Activated T-helper 1 cell treated with anti-CD3 and anti-CD28 coated beads, Interleukin-2, amount 50 U/mL, for 16 hours (primary cell): ENCODE measurements around the gene CHAMP1.

Source experiments
- DNase-seq, 2 donors: peaks; one replicate each; pipeline ENCODE4 v3.0.0-alpha.2; 2020; ENCODE audit warnings: low read depth in 1 of 2, low spot score in 1 of 2

Gene CHAMP1, protein sequence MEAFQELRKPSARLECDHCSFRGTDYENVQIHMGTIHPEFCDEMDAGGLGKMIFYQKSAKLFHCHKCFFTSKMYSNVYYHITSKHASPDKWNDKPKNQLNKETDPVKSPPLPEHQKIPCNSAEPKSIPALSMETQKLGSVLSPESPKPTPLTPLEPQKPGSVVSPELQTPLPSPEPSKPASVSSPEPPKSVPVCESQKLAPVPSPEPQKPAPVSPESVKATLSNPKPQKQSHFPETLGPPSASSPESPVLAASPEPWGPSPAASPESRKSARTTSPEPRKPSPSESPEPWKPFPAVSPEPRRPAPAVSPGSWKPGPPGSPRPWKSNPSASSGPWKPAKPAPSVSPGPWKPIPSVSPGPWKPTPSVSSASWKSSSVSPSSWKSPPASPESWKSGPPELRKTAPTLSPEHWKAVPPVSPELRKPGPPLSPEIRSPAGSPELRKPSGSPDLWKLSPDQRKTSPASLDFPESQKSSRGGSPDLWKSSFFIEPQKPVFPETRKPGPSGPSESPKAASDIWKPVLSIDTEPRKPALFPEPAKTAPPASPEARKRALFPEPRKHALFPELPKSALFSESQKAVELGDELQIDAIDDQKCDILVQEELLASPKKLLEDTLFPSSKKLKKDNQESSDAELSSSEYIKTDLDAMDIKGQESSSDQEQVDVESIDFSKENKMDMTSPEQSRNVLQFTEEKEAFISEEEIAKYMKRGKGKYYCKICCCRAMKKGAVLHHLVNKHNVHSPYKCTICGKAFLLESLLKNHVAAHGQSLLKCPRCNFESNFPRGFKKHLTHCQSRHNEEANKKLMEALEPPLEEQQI

DNA sequence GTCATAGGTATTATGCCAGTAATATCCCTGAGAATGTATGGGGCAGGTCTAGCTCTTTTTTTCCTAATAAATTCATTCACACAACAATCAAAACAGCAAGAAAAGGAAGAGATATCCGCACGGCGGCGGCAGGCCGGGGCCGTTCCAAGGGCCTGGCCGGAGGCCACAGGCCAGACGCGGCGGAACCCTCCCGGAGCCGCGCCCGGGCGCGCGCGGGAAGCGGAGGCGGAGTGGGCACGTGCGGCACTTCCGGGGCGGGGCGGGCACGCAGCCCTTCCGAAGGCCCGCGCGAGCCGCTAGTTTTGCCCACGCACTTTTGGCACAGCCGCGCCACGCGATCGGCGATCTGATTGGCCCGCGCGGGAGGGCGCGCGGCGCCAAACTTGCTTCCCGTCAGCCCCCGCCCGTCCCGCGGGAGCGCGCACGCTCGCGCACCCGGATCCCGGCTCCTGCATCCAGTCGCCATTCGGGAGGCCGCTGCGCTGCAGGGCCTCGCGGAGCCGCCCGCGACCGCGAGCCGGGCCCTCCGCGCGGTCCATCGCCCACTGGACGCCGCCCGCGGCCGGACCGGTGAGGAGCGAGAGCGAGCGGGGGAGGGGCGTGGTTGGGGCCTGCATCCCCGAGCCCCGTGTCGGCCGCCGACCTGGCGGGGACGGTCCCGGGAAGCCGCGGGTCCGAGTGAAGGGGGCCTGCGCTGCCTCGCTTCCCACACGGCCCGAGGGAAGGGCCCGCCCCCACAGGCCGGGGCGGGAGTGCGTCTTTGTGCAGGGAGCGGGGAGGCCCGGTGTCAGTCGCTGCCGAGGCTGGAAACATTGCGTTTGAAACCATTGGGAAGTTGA is at the start of gene CHAMP1:
Gene CHAMP1, plus strand, starts transcription at position 430 of the 839 bp plus-strand sequence. CDS start 9,340 bp downstream, outside the sequence.
- DNase-seq = peak; percentile 77 to 88

DNA sequence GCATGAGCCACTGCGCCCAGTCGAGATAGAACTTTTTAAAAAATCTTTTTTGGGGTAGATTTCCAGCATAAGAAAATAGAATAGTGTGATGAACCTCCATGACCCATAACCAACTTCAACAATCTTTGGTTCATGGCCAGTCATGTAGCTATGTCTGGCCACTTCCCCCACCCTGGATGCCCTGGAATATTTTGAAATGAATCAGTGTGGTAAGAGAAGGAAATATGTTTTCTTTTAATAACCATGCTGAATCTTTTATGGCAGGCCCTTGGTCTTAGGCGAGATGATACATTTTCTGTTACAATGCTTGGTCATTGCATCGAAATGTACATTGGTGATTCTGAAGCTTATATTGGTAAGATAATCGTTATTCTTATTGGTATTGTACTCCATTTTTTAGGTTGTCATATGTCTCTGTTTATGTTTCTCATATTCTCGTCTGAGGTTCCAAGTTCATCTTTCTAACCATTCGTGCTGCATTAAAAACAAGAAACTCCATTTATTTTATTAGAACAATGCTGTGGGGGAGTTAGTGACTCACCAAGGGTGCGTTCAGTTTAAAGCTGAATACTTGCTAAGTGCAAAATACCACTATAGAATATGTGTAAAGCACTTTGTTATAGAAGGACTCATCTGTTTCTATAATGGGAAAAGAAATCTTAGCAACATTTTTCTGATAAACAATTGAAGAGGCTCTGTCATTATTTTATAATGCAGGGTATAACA is 49.3 kb upstream of the CHAMP1 start:
- no peak for DNase-seq

DNA sequence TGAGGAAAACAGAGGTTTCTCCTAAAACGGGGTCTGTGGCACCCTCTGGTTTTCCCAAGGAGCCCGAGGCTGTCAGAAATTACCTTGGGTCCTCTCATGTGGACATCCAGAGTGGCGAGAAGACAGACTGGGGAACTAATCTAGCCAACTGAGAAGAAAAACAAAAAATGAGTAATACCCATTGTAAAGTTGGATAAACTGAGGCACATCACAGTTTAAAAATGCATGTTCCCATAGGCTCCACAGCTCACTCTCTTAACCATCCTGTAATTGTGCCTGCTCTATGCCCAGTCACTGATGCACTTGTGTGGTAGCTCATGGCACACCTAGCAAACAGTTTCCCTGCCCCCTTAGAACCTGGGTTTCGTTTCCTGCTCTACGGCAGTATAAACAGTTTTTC is 48.1 kb upstream of the CHAMP1 start:
- no peak for DNase-seq

DNA sequence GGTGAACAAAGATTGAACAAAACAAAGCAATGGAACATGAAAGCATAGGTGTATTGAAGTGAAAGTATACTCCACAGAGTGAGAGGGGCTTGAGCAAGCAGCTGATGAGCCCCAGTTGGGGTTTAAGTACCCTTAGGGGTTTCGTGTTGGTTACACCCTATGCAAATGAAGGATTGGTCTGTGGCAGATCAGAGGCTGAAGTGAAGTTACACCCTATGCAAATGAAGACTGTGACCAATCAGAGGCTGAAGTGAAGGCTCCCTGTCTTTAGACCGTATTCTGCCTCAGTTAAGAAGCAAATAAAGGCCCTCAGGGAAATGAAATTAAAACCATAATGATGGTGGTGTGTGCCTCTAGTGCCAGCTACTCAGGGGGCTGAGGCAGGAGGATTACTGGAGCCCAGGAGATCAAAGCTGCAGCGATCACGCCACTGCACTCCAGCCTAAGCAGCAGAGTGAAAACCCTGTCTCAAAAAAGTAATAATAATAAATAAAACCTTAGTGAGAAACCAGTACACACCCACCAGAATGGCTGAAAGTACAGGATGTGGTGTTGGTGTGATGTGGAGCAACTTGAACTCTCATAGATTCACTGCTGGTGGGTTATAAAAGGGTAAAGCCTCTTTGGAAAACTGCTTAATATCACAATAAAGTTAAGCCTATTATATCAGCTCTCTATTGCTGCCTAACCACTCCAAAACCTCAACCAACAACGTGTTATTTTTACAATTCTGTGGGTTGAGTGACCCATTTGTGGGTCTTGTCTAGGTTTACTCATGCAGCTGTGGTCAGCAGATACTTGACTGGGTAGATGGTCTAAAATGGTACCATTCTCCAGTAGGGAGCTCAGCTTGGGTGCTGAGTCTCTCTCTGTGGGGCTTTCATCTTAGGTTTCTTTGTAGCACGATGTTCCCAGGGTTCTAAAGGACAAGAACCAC is 45.7 kb upstream of the CHAMP1 start:
- DNase-seq = no peak

DNA sequence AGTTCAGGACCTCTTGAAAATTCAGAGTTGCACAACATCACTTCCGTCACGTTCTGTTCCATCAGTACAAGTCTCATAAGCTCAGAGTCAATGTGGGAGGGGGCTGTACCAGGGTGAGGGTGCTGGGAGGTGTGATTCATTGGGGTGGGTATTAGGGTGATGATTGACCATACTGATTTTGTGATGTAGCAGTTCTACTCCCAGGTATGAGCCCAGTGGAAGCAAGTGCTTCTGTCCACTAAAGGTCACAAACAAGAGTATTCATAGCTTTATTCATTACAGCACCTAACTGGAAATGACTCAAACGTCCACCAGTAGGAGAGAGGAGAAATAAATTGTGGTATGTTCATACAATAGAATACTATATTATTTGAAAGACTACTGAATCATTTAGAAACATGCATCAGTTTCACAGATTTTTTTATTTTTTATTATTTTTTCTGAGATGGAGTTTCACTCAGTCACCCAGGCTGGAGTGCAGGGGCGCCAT is 45.0 kb upstream of the CHAMP1 start:
- DNase-seq = no peak

DNA sequence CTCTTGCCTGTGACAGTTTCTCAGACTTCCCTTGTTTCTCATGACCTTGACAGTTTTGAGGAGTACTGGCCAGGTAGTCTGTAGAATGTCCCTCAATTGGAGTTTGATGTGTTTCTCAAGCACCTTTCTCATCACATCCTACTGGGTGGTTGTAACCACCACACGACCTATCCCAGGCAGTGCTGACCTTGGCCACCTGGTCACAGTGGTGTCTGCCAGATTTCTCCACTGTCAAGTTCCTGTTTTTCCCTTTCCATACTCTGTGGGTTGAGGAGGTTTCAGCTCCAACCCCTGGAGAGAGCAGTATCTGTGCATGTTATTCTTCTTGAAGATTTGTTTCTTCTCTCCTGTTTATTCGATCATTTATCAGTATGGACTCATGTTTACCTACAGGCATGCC is 41.3 kb upstream of the CHAMP1 start:
- no peak for DNase-seq

DNA sequence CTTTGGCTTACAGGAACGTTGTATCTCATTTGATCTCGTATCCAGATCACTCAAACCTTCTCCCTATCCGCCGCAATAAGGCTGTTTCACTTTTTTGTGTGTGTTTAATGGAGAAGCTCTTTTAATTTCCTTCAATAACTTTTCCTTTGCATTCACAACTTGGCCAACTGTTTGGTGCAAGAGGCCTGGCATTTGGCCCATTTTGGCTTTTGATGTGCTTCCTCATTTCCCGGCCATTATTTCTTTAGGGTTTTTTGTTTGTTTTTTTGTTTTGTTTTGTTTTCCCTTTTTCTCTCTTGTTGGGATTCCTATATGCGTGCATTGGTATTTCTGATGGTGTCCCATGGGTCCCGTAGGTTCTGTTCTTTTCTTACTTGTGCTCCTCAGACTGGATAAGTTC is 39.0 kb upstream of the CHAMP1 start:
- no peak for DNase-seq

DNA sequence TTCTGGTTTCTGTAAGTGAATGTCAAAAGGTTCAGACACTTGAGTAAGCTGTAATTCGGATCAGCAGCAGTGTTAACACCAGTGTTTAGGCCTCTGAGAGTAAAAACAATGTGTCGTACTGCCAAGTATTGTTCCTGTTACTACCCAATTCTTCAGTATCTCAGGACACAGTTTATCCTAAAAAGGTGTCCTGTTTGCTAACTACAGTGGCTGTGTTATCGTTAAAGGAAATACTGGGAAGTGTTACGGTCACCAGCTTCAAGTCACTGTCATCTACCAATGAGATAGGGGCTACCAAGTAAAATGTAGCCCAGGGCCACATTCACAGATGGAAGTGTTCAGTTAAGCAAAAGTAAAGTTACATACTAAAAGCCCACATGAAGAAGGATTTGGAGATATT is 35.2 kb upstream of the CHAMP1 start:
- DNase-seq = no peak

DNA sequence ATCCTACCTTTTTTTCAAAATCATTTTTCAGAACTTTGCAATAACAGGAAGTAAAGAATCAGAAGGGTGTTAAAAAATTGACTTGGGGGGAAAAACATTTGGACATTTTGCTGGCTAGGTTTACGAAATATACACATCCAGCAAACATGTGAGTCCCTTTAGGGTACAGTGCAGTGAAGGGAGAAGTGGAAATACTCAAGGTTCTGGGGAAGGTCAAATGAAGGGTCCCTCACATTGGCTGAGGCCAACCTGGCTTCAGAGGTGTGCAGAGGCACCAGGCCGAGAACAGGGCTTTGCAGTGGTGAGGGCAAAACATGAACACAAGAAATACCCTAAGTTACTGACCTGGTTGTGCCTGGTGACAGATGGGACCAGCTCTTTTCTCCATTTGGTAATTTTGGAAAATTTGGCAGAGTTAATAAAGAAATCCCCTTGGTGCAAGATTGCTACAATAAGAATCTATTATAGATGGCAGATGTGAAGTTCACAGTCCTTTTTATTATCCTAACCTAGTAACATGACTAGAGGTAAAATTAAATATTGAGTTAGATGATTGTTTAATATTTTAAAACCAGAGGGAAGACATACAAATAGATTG is 34.4 kb upstream of the CHAMP1 start:
- no peak for DNase-seq

DNA sequence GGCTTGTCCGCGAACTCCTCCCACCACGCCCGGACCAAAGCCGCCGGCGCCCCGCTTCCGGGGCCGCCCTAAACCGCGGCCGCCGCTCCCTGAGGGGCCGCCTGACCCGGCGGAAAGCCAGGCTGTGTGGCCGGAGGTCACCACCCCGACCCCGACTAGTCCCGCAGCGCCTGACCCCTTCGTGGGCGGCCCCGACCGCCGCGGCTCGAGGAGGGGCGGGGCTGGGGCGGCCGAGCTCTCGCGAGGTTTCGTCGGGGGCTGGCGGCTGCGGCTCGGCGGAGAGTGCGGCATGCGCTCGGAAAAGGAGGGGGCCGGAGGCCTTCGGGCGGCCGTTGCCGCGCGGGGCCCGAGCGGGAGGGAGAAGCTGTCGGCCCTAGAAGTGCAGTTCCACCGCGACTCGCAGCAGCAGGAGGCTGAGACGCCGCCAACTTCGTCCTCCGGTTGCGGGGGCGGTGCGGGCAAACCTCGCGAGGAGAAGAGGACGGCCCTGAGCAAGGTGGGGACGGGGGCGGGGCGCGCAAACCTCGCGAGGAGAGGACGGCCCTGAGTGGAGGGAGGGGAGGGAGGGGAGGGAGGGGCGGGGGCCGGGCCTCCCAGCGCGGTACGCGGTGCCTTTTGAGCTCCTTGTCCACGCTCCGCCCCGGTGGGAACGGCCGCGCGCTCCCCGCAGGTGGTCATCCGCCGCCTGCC is 32.8 kb upstream of the CHAMP1 start, which contains the start of gene UPF3A:
Gene UPF3A, plus strand, starts transcription at position 251 of the 690 bp plus-strand sequence. Its CDS starts 39 bp downstream, at position 290.
- DNase-seq = peak; percentile 70 to 76

DNA sequence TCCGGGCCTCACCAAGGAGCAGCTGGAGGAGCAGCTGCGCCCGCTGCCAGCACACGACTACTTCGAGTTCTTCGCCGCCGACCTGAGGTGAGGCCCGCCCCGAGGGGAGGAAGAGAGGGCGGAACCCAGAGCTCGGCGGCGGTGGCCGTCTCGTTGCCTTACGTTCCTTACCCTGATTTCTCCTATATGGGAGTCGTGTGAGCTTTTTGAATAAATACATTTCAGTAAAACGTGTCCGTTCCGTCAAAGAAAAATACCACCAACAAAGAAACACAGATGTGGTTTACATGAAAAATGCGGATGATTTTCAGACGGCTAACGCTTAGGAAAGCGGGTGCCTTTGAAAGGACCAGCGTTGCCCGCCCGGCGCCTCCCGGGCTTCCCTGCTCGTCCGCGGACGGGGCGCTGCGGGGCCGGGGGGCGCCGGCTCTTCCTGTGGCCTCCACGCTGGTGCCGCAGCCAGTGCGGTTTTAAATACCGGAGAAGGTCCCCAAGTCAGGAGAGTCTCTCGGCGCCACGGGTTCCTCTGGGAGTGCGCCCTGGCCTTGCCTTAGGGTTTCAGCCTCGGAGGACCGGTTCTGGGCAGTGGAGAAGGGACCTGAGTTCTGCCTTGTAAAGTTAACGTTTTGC is 32.1 kb upstream of the CHAMP1 start:
- DNase-seq = peak; percentile 42 to 55

DNA sequence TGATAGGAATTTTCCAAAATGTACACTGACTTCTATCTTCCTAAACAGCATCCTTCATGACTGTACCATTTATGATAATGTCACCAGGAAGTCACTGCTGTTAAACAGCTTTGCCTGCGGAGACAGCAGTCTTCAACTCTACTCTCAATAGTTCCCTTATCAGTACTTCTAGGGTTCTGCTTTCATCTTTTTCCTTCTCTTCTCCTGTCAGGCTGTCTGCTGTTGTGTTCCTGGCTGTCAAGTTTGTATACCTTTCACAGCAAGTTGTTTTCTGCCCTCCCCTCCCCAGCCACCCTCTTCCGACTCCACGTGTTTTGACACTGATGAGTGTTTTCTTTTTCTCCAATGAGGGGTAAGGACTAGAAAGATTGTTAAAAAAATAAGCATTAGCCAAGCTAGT is 30.7 kb upstream of the CHAMP1 start:
- no peak for DNase-seq

DNA sequence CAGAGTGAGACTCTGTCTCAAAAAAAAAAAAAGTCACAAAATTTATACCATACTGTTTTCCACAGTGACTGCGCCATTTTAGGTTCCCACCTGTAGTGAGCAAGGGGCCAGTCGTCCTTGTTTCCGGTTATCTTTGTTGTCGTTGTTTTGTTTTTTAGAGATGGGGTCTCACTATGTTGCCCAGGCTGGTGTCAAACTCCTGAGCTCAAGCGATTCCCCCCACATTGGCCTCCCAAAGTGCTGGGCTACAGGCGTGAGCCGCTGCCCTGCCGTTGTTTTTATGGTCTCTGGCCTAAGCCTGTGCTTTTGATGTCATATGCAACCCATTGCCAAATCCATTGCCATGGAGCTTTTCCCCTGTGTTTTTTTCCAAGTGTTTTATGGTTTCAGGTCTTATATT is 29.6 kb upstream of the CHAMP1 start:
- DNase-seq = no peak

DNA sequence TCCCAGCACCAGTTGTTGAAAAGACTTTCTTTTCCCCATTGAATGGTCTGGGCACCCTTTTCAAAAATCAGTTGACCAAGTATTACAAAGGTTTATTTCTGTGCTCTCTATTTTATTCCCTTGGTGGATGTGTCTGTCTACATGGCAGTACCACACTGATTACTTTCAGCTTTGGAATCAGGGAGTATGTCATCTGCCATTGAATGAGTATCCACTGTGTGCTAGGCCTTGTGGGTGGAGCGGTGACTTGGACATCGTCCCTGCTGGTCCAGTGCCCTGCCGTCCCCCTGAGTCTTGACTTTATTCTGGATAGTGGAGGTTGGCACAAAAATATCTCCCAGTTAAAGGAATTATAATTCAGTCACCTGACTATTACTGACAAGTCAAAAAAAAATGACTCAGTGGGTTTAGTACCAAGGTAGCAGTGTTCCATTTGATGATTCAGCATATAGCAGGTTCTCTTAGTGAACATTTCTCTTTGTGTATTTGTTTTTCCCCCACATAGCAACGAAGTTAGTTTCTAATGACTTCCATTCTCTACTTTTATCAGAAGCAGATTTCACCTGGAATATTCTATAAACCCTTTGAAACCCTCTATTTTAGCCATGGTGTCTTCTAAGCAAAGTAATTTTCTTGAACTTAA is 29.0 kb upstream of the CHAMP1 start:
- no peak for DNase-seq

DNA sequence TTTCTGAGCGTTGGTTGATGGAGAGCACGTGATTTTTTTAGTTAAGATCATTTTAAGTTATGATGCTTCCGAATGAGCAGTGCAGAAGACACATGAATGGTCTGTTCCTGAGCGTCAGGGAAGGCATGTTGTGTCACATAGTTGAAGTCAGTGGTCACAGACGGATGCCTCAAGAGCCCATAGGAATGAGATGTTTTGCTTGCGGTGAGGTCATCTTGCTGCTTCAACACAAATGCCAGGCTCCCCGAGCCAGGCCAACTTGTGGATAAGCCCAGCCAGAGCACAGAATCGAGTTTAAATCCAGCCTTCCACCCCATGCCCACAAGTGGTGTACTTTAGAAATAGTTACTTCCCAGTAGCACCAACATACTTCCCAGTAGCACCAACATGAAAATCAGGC is 27.5 kb upstream of the CHAMP1 start:
- DNase-seq = no peak

DNA sequence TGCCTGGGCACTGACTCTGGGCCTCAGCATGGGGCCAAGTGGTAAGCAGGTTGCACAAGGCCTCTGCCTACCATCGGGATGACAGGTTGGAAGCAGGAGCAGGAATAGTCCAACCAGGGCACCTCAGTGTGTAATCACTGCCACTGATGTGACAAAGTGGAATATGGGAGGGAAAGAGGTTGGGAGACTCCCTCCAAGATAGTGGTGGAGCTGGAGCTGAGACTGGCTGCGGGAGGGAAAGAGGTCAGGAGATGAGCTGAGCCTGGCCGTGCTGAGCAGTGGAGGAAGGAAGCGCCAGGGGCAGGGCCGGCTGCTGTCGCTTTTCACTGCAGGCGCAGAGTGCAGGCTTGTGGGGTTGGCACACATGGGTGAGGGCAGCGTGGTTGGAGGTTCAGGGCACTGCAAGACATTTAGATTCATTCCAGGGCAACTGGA is 26.1 kb upstream of the CHAMP1 start:
- no peak for DNase-seq

DNA sequence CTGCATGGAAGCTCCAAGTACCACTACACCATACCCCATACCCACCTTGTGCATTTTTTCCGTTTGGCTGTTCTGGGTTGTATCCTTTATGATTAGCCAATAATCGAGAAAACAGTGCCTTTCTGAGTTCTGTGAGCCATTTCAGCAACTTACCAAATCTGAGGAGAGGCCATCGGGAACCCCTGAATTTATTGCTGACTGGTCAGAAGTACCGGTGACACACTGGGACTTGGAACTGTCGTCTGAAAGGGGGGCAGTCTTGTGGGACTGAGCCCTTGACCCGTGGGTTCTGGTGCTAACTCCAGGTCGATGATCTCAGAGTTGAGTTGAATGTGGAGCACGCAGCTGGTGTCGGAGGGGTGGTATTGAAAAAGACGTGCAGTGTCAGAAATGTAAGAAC is 17.9 kb upstream of the CHAMP1 start:
- no peak for DNase-seq
